GM23338 (cell line): ENCODE measurements around the gene ATXN1L. TPM values are rescaled to one million over a fixed set of nuclear protein-coding genes. Genes with fewer than 3 reads are reported as not detected.

ENCODE experiments used
- ATAC-seq: fragments of 200-7000 bp; cut with Tn5 transposase; 3 replicates; pipeline ENCODE4 v1.9.1; 2020
- DNase-seq: peaks from one replicate; pipeline ENCODE4 v3.0.0-alpha.2; 2015; ENCODE audit warnings: low spot score
- H2AFZ ChIP-seq: fragments of 200-600 bp; sonication (generic); 2 replicates; pipeline ENCODE4 v1.8.0; 2016; ENCODE audit warnings: antibody characterized with exemption, mild to moderate bottlenecking, moderate library complexity
- H3F3A ChIP-seq: fragments of 200-600 bp; sonication (generic); replicated peaks from 2 replicates; pipeline ENCODE4 v1.8.0; 2017; ENCODE audit warnings: antibody characterized with exemption, mixed run types, low read depth
- H3K27ac ChIP-seq: fragments of 200-600 bp; sonication (generic); 2 replicates; pipeline ENCODE4 v1.6.1; 2016; ENCODE audit warnings: low read depth
- H3K27me3 ChIP-seq: fragments of 200-600 bp; sonication (generic); 2 replicates; pipeline ENCODE4 v1.8.0; 2016; ENCODE audit warnings: mild to moderate bottlenecking, mixed run types, moderate library complexity; ENCODE audit not compliant: insufficient read depth
- H3K36me3 ChIP-seq: fragments of 200-600 bp; sonication (generic); 2 replicates; pipeline ENCODE4 v1.8.0; 2016; ENCODE audit warnings: mild to moderate bottlenecking; ENCODE audit not compliant: insufficient read depth
- H3K4me1 ChIP-seq: fragments of 200-600 bp; sonication (generic); 2 replicates; pipeline ENCODE4 v1.8.0; 2016; ENCODE audit warnings: mild to moderate bottlenecking, moderate library complexity; ENCODE audit not compliant: insufficient read depth
- H3K4me2 ChIP-seq: fragments of 200-600 bp; sonication (generic); 2 replicates; pipeline ENCODE4 v1.7.1; 2017; ENCODE audit warnings: mixed run types
- H3K4me3 ChIP-seq: fragments of 200-600 bp; sonication (generic); 2 replicates; pipeline ENCODE4 v1.6.1; 2016; ENCODE audit warnings: mixed run types
- H3K79me2 ChIP-seq: fragments of 200-600 bp; sonication (generic); replicated peaks from 2 replicates; pipeline ENCODE4 v1.8.0; 2017; ENCODE audit warnings: mild to moderate bottlenecking; ENCODE audit not compliant: insufficient read depth
- H3K9me2 ChIP-seq: fragments of 200-600 bp; sonication (generic); 2 replicates; pipeline ENCODE4 v1.8.0; 2017; ENCODE audit not compliant: insufficient read depth
- H4K20me1 ChIP-seq: fragments of 200-600 bp; sonication (generic); replicated peaks from 2 replicates; pipeline ENCODE4 v1.8.0; 2017; ENCODE audit warnings: mild to moderate bottlenecking; ENCODE audit not compliant: insufficient read depth
- H3K27ac Mint-ChIP-seq: 2 replicates; pipeline ENCODE4 v1.8.0; 2020; ENCODE audit warnings: inconsistent platforms, mild to moderate bottlenecking, moderate library complexity, mixed read lengths
- H3K27me3 Mint-ChIP-seq: 3 replicates; pipeline ENCODE4 v1.8.0; 2022; ENCODE audit warnings: low read depth, mild to moderate bottlenecking, moderate library complexity, mixed read lengths, inconsistent platforms; ENCODE audit not compliant: insufficient read depth, poor library complexity
- H3K36me3 Mint-ChIP-seq: 3 replicates; pipeline ENCODE4 v1.8.0; 2021; ENCODE audit warnings: low read depth, mild to moderate bottlenecking, inconsistent platforms, moderate library complexity, mixed read lengths
- H3K4me1 Mint-ChIP-seq: 3 replicates; pipeline ENCODE4 v1.8.0; 2020; ENCODE audit warnings: mild to moderate bottlenecking, inconsistent platforms, mixed read lengths
- H3K4me3 Mint-ChIP-seq: 3 replicates; pipeline ENCODE4 v1.8.0; 2021; ENCODE audit warnings: moderate library complexity, mild to moderate bottlenecking, inconsistent platforms, mixed read lengths
- H3K9me3 Mint-ChIP-seq: 3 replicates; pipeline ENCODE4 v1.8.0; 2020; ENCODE audit warnings: moderate library complexity, mild to moderate bottlenecking, inconsistent platforms, mixed read lengths
- JUNB ChIP-seq: IDR thresholded peaks from one replicate; pipeline ENCODE4 v1.6.1; 2016; ENCODE audit warnings: antibody characterized with exemption; ENCODE audit not compliant: unreplicated experiment
- NANOG ChIP-seq: IDR thresholded peaks from 2 replicates; pipeline ENCODE4 v1.6.1; 2016; ENCODE audit warnings: antibody characterized with exemption, borderline replicate concordance
- POLR2AphosphoS5 ChIP-seq: IDR thresholded peaks from 2 replicates; pipeline ENCODE4 v1.6.1; 2016; ENCODE audit warnings: antibody characterized with exemption, low read depth
- STAT1 ChIP-seq: IDR thresholded peaks from one replicate; pipeline ENCODE4 v1.6.1; 2016; ENCODE audit warnings: antibody characterized with exemption; ENCODE audit not compliant: unreplicated experiment
- ZNF331 ChIP-seq: fragments of 250-450 bp; sonication (Bioruptor Pico); IDR thresholded peaks from 2 replicates; pipeline ENCODE4 v1.5.0; 2020; ENCODE audit warnings: low read depth, mild to moderate bottlenecking, moderate library complexity
- polyA plus RNA-seq: library from polyadenylated mRNA; unstranded; fragments of >200 nt; fragmentation: Nextera tagmentation; extraction: Ambion mirVana; gene quantifications from 2 replicates; pipeline ENCODE4 v1.2.1, GENCODE V29; 2016
- total RNA-seq: library from RNA; depleted of rRNA; stranded (reverse); fragments of >200 nt; shearing (Covaris generic); gene quantifications from 2 replicates; pipeline ENCODE4 v1.2.3, GENCODE V29; 2014
- TF ChIP-seq, protein P1 (sequence below): IDR thresholded peaks from one replicate; pipeline ENCODE4 v1.6.1; 2018; ENCODE audit warnings: antibody characterized with exemption; ENCODE audit not compliant: unreplicated experiment
- TF ChIP-seq, protein P2 (sequence below): fragments of 250-450 bp; sonication (Bioruptor Pico); IDR thresholded peaks from 2 replicates; pipeline ENCODE4 v1.5.0; 2020; ENCODE audit warnings: mild to moderate bottlenecking, moderate library complexity

Gene ATXN1L
- total and polyA plus RNA-seq, 2 experiments from 2014 or later = 8.5 to 22.1 TPM

DNA sequence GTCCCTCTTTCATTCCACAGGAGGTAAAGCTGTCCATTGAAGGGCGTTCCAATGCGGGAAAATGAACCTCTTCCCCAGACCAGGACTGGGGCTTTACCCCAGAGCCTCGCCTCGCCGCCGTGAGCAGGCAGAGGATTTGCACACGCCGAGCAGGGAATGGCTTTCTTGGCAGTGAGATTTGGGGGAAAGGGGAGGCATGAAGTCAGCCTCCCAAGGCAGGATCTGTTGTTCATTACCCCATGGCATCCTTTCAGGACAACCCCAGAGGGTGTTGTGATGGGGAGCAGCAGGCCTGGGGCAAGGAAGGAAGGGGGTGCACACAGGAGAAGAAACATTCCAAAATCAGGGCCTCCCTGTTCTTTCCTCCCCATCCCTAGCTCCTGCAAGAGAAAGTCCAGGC lies 6.0 kb downstream of the ATXN1L start:
- H3K4me3 ChIP-seq = no peak overlapping the region
- no peak overlapping the region for H3K27ac ChIP-seq
- H3K4me1 ChIP-seq = peaks cover 5% of the 10 kb centered on the region
- Mint-ChIP-seq H3K36me3 (peaks cover 39% of the 10 kb centered on the region), H3K4me3 (no peak overlapping the region), H3K4me1 (peaks cover 10% of the 10 kb centered on the region), H3K27me3 (peaks cover 9% of the 10 kb centered on the region), H3K9me3 (no peaks in the 10 kb centered on the region), H3K27ac (no peak overlapping the region)
- H3K36me3 ChIP-seq = no peaks in the 10 kb centered on the region
- TF ChIP-seq, protein P1, sequence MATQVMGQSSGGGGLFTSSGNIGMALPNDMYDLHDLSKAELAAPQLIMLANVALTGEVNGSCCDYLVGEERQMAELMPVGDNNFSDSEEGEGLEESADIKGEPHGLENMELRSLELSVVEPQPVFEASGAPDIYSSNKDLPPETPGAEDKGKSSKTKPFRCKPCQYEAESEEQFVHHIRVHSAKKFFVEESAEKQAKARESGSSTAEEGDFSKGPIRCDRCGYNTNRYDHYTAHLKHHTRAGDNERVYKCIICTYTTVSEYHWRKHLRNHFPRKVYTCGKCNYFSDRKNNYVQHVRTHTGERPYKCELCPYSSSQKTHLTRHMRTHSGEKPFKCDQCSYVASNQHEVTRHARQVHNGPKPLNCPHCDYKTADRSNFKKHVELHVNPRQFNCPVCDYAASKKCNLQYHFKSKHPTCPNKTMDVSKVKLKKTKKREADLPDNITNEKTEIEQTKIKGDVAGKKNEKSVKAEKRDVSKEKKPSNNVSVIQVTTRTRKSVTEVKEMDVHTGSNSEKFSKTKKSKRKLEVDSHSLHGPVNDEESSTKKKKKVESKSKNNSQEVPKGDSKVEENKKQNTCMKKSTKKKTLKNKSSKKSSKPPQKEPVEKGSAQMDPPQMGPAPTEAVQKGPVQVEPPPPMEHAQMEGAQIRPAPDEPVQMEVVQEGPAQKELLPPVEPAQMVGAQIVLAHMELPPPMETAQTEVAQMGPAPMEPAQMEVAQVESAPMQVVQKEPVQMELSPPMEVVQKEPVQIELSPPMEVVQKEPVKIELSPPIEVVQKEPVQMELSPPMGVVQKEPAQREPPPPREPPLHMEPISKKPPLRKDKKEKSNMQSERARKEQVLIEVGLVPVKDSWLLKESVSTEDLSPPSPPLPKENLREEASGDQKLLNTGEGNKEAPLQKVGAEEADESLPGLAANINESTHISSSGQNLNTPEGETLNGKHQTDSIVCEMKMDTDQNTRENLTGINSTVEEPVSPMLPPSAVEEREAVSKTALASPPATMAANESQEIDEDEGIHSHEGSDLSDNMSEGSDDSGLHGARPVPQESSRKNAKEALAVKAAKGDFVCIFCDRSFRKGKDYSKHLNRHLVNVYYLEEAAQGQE = no peak
- TF ChIP-seq ZNF331 (CRISPR knock-in tag) (no peak), JUNB (no peak), POLR2AphosphoS5 (no peak), NANOG (no peak), STAT1 (no peak)
- TF ChIP-seq, protein P2, sequence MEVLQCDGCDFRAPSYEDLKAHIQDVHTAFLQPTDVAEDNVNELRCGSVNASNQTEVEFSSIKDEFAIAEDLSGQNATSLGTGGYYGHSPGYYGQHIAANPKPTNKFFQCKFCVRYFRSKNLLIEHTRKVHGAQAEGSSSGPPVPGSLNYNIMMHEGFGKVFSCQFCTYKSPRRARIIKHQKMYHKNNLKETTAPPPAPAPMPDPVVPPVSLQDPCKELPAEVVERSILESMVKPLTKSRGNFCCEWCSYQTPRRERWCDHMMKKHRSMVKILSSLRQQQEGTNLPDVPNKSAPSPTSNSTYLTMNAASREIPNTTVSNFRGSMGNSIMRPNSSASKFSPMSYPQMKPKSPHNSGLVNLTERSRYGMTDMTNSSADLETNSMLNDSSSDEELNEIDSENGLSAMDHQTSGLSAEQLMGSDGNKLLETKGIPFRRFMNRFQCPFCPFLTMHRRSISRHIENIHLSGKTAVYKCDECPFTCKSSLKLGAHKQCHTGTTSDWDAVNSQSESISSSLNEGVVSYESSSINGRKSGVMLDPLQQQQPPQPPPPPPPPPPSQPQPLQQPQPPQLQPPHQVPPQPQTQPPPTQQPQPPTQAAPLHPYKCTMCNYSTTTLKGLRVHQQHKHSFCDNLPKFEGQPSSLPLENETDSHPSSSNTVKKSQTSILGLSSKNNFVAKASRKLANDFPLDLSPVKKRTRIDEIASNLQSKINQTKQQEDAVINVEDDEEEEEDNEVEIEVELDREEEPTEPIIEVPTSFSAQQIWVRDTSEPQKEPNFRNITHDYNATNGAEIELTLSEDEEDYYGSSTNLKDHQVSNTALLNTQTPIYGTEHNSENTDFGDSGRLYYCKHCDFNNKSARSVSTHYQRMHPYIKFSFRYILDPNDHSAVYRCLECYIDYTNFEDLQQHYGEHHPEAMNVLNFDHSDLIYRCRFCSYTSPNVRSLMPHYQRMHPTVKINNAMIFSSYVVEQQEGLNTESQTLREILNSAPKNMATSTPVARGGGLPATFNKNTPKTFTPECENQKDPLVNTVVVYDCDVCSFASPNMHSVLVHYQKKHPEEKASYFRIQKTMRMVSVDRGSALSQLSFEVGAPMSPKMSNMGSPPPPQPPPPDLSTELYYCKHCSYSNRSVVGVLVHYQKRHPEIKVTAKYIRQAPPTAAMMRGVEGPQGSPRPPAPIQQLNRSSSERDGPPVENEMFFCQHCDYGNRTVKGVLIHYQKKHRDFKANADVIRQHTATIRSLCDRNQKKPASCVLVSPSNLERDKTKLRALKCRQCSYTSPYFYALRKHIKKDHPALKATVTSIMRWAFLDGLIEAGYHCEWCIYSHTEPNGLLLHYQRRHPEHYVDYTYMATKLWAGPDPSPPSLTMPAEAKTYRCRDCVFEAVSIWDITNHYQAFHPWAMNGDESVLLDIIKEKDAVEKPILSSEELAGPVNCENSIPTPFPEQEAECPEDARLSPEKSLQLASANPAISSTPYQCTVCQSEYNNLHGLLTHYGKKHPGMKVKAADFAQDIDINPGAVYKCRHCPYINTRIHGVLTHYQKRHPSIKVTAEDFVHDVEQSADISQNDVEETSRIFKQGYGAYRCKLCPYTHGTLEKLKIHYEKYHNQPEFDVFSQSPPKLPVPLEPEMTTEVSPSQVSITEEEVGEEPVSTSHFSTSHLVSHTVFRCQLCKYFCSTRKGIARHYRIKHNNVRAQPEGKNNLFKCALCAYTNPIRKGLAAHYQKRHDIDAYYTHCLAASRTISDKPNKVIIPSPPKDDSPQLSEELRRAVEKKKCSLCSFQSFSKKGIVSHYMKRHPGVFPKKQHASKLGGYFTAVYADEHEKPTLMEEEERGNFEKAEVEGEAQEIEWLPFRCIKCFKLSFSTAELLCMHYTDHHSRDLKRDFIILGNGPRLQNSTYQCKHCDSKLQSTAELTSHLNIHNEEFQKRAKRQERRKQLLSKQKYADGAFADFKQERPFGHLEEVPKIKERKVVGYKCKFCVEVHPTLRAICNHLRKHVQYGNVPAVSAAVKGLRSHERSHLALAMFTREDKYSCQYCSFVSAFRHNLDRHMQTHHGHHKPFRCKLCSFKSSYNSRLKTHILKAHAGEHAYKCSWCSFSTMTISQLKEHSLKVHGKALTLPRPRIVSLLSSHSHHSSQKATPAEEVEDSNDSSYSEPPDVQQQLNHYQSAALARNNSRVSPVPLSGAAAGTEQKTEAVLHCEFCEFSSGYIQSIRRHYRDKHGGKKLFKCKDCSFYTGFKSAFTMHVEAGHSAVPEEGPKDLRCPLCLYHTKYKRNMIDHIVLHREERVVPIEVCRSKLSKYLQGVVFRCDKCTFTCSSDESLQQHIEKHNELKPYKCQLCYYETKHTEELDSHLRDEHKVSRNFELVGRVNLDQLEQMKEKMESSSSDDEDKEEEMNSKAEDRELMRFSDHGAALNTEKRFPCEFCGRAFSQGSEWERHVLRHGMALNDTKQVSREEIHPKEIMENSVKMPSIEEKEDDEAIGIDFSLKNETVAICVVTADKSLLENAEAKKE (CRISPR knock-in tag) = no peak
- H3K27me3 ChIP-seq = no peaks in the 10 kb centered on the region
- H3F3A ChIP-seq = no peaks in the 10 kb centered on the region; the same call in 1 of the 2 replicates
- H2AFZ ChIP-seq = no peak overlapping the region
- DNase-seq = no peak
- H3K79me2 ChIP-seq = peaks cover 18% of the 10 kb centered on the region
- H4K20me1 ChIP-seq = peaks cover 10% of the 10 kb centered on the region
- ATAC-seq = no peak
- no peak overlapping the region for H3K4me2 ChIP-seq
- H3K9me2 ChIP-seq = no peaks in the 10 kb centered on the region
